Keratinocyte (primary cell): ENCODE data around the gene AGA. TPM values are rescaled to one million over a fixed set of nuclear protein-coding genes. Genes with fewer than 3 reads are reported as not detected.

ENCODE experiments used
- DNase-seq: peaks from one replicate; pipeline ENCODE4 v3.0.0-alpha.2; 2011; ENCODE audit warnings: low read depth, missing footprints, low spot score
- FAIRE-seq: peaks from 2 replicates; lab custom pipeline; 2011; peaks lifted over from hg19 to GRCh38; lab: Jason Lieb, UNC
- H2AFZ ChIP-seq: 2 replicates; pipeline ENCODE4 v1.6.0; 2012; ENCODE audit warnings: low read length, control low read depth, inconsistent platforms; ENCODE audit not compliant: control insufficient read depth
- H3K27ac ChIP-seq: 2 replicates; pipeline ENCODE4 v1.5.1; 2011; ENCODE audit warnings: low read length; ENCODE audit not compliant: control insufficient read depth, insufficient read depth
- H3K27me3 ChIP-seq: 3 replicates; pipeline ENCODE4 v1.6.0; 2011; ENCODE audit warnings: low read length; ENCODE audit not compliant: control insufficient read depth, insufficient read depth; ENCODE audit errors: extremely low read depth
- H3K36me3 ChIP-seq, 2 experiments: 2 replicates in 1 of 2; 3 replicates in 1 of 2; pipeline ENCODE4 v1.5.1; 2011; ENCODE audit warnings: low read length in 2 of 2, mild to moderate bottlenecking in 1 of 2; ENCODE audit not compliant: control insufficient read depth in 2 of 2, insufficient read depth in 2 of 2; ENCODE audit errors: extremely low read depth in 1 of 2
- H3K4me1 ChIP-seq: 3 replicates; pipeline ENCODE4 v1.5.1; 2011; ENCODE audit warnings: low read length; ENCODE audit not compliant: control insufficient read depth, insufficient read depth; ENCODE audit errors: extremely low read depth
- H3K4me2 ChIP-seq: 3 replicates; pipeline ENCODE4 v1.6.0; 2011; ENCODE audit warnings: low read depth, low read length; ENCODE audit not compliant: control insufficient read depth, insufficient read depth; ENCODE audit errors: extremely low read depth
- H3K4me3 ChIP-seq, 3 experiments: fragments of 200-600 bp in 1 of 3; sonication (generic) in 1 of 3; 2 replicates in 2 of 3; 3 replicates in 1 of 3; pipeline ENCODE4 v1.5.1; 2011 to 2016; ENCODE audit warnings: low read length in 3 of 3, mild to moderate bottlenecking in 3 of 3, control low read depth in 2 of 3, inconsistent platforms in 1 of 3, low read depth in 1 of 3, mixed read lengths in 1 of 3, mixed run types in 1 of 3, moderate library complexity in 1 of 3; ENCODE audit not compliant: control insufficient read depth in 2 of 3, insufficient read depth in 2 of 3; ENCODE audit errors: extremely low read depth in 1 of 3
- H3K79me2 ChIP-seq: 2 replicates; pipeline ENCODE4 v1.6.0; 2012; ENCODE audit warnings: low read length; ENCODE audit not compliant: control insufficient read depth, insufficient read depth
- H3K9ac ChIP-seq: 3 replicates; pipeline ENCODE4 v1.6.0; 2011; ENCODE audit warnings: low read length; ENCODE audit not compliant: control insufficient read depth, insufficient read depth; ENCODE audit errors: extremely low read depth
- H3K9me1 ChIP-seq: 3 replicates; pipeline ENCODE4 v1.6.0; 2011; ENCODE audit warnings: low read length; ENCODE audit not compliant: control insufficient read depth, insufficient read depth; ENCODE audit errors: extremely low read depth
- H3K9me3 ChIP-seq: 2 replicates; pipeline ENCODE4 v1.5.1; 2012; ENCODE audit warnings: low read depth, low read length; ENCODE audit not compliant: control insufficient read depth
- H4K20me1 ChIP-seq: 3 replicates; pipeline ENCODE4 v1.6.0; 2011; ENCODE audit warnings: low read length; ENCODE audit not compliant: control insufficient read depth, insufficient read depth; ENCODE audit errors: extremely low read depth
- EZH2 ChIP-seq: IDR thresholded peaks from one replicate; pipeline ENCODE4 v1.6.1; 2012; ENCODE audit warnings: inconsistent platforms, mild to moderate bottlenecking, low read length, moderate library complexity
- dilution Hi-C: fragments of 300-500 bp; cut with MboI; formaldehyde crosslinking; loops from one replicate; pipeline ENCODE4 v1.7.0; 2020; ENCODE audit warnings: low sequenced_read_pairs; ENCODE audit not compliant: extremely low pct_ligation_motif_present
- polyA plus RNA-seq, 5 experiments: library from polyadenylated mRNA; depleted of rRNA in 3 of 5; stranded (reverse) in 3 of 5; stranded (forward) in 1 of 5; unstranded in 1 of 5; fragments of >200 nt; gene quantifications; 1 replicate in 1 of 5; 2 replicates in 3 of 5; 3 replicates in 1 of 5; pipeline versions ENCODE4 v1.2.1 to v1.2.3, GENCODE V29; 2011 to 2012; ENCODE audit warnings: missing spikeins in 2 of 5, low read depth in 1 of 5, low replicate concordance in 1 of 5
- TF ChIP-seq, protein P1 (sequence below), 3 experiments: IDR thresholded peaks in 1 of 3; conservative IDR thresholded peaks in 1 of 3; optimal IDR thresholded peaks in 1 of 3; 2 replicates in 2 of 3; 3 replicates in 1 of 3; pipeline versions ENCODE3 to v1.5.1; 2011; ENCODE audit warnings: low read length in 3 of 3, mild to moderate bottlenecking in 3 of 3, moderate library complexity in 2 of 3, control low read depth in 1 of 3, inconsistent platforms in 1 of 3; ENCODE audit not compliant: insufficient read depth in 2 of 3; ENCODE audit errors: extremely low read depth in 1 of 3

The AGA gene
- polyA plus RNA-seq, 1 donor (not counting 4 experiments of a cell fraction or from before 2014, with no cell fraction given), result 16.7 TPM

DNA sequence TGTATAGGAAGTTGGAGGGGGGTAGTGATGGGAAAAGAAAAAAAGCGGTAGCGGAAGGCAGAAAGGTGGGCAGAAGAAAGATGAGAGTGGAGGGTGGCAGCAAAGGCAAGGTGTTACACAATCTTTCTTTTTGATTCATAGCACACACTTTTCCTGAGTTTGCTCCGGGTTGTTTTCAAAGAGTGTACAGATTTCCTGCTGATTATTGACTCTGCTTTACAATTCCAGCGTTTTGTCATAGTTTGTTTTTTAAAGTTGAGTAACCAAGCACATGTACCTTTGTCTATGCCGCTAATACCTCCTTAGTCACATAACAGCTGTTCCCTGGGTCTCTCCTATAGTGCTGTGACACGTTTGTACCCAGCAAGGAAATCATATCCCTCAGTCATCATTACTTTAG lies 50.3 kb downstream of the AGA start:
- dilution Hi-C loops, result no loop called here
- TF ChIP-seq EZH2, result no peak
- TF ChIP-seq, protein P1, sequence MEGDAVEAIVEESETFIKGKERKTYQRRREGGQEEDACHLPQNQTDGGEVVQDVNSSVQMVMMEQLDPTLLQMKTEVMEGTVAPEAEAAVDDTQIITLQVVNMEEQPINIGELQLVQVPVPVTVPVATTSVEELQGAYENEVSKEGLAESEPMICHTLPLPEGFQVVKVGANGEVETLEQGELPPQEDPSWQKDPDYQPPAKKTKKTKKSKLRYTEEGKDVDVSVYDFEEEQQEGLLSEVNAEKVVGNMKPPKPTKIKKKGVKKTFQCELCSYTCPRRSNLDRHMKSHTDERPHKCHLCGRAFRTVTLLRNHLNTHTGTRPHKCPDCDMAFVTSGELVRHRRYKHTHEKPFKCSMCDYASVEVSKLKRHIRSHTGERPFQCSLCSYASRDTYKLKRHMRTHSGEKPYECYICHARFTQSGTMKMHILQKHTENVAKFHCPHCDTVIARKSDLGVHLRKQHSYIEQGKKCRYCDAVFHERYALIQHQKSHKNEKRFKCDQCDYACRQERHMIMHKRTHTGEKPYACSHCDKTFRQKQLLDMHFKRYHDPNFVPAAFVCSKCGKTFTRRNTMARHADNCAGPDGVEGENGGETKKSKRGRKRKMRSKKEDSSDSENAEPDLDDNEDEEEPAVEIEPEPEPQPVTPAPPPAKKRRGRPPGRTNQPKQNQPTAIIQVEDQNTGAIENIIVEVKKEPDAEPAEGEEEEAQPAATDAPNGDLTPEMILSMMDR (optimal IDR thresholded peaks at IDR 0.05 in 1 of 3, IDR thresholded peaks at IDR 0.05 in 1 of 3, conservative IDR thresholded peaks at IDR 0.05 in 1 of 3; ENCODE audit: extremely low read depth in 1 of 3, insufficient read depth in 2 of 3, low read length in 3 of 3), result no peak
- Histone ChIP-seq H2AFZ (no peak overlapping the region), H3K9me3 (no peaks in the 10 kb centered on the region), H3K79me2 (no peaks in the 10 kb centered on the region), H3K9me1 (no peaks in the 10 kb centered on the region), H3K36me3 (no peaks in the 10 kb centered on the region), H3K9ac (no peak overlapping the region), H3K27me3 (peaks cover 3% of the 10 kb centered on the region), H3K4me1 (no peaks in the 10 kb centered on the region), H3K4me3 (no peak overlapping the region), H3K27ac (no peak overlapping the region), H3K4me2 (no peak overlapping the region), H4K20me1 (no peaks in the 10 kb centered on the region)
- DNase-seq, result no peak
- FAIRE-seq, result no peak

DNA sequence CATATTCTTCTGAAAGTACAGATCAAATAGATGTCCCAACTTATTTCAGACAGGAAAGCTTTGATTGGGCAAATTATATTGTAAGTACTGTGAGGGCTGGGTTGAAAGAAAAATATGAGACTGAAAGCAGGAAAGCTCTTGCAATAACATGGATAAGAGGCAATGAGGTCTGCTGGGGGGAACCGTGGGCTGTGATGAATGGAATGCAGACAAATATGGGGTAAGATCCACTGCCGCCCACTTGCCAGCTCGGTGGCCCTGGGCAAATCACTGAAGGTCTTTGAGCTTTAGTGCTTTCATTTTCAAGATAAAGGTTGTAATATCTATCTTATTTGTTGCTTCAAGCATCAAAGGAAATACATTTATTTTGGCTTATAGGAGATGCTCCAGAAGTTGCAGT lies 51.0 kb downstream of the AGA start:
- Histone ChIP-seq H3K79me2 (no peaks in the 10 kb centered on the region), H3K9me3 (no peaks in the 10 kb centered on the region), H3K4me2 (no peak overlapping the region), H4K20me1 (no peaks in the 10 kb centered on the region), H3K27ac (no peak overlapping the region), H2AFZ (no peak overlapping the region), H3K9me1 (no peaks in the 10 kb centered on the region), H3K36me3 (no peaks in the 10 kb centered on the region), H3K9ac (no peak overlapping the region), H3K4me1 (no peaks in the 10 kb centered on the region), H3K4me3 (no peak overlapping the region), H3K27me3 (peaks cover 3% of the 10 kb centered on the region)
- TF ChIP-seq, protein P1 (optimal IDR thresholded peaks at IDR 0.05 in 1 of 3, IDR thresholded peaks at IDR 0.05 in 1 of 3, conservative IDR thresholded peaks at IDR 0.05 in 1 of 3; ENCODE audit: extremely low read depth in 1 of 3, insufficient read depth in 2 of 3, low read length in 3 of 3), result no peak
- no peak for TF ChIP-seq EZH2
- no peak for DNase-seq
- dilution Hi-C loops, result no loop called here
- FAIRE-seq, result no peak
